ENCODE measurements around the gene KCNJ14.

Gene KCNJ14

GRCh38 chr19:48445606-48446481 is 9.5 kb upstream of the KCNJ14 start, which contains the start of gene GRWD1:
Gene GRWD1 (plus strand): TSS chr19:48445983. CDS start chr19:48446006, 23 bp downstream.
- DNase-seq, result peak; percentile 96

- DNase-seq, result no peak
Measured at GRCh38 chr19:48446579-48446978, 8.8 kb upstream of the KCNJ14 start.

- DNase-seq, result no peak
Measured at GRCh38 chr19:48448563-48448962, 6.8 kb upstream of the KCNJ14 start.

DNA sequence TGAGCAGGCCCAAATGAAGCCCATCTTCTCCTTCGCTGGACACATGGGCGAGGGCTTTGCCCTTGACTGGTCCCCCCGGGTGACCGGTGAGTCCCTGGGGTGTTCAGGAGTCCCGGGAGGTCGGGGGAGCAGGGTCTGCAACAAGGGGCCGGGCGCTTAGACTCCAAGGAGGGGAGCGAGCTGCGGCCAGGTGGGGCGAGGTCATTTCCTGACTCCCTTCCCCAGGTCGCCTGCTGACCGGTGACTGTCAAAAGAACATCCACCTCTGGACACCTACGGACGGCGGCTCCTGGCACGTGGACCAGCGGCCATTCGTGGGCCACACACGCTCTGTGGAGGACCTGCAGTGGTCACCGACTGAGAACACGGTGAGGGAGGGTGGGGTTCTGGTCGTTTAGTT is 4.9 kb upstream of the KCNJ14 start:
- DNase-seq, result no peak

DNA sequence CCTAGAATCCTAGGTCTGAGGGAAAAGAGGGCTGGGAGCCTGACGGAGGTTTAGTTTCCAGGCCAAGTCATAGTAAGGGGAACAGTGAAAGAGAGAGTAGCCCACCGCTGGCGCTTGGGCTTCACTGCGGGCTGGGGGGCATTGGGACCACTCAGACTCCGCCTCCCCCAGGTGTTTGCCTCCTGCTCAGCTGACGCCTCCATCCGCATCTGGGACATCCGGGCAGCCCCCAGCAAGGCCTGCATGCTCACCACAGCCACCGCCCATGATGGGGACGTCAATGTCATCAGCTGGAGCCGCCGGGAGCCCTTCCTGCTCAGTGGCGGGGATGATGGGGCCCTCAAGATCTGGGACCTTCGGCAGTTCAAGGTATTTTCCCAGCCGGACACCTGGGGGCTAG is 4.5 kb upstream of the KCNJ14 start:
- DNase-seq, result no peak

GRCh38 chr19:48451624-48452023 is 3.8 kb upstream of the KCNJ14 start:
- DNase-seq, result no peak

DNA sequence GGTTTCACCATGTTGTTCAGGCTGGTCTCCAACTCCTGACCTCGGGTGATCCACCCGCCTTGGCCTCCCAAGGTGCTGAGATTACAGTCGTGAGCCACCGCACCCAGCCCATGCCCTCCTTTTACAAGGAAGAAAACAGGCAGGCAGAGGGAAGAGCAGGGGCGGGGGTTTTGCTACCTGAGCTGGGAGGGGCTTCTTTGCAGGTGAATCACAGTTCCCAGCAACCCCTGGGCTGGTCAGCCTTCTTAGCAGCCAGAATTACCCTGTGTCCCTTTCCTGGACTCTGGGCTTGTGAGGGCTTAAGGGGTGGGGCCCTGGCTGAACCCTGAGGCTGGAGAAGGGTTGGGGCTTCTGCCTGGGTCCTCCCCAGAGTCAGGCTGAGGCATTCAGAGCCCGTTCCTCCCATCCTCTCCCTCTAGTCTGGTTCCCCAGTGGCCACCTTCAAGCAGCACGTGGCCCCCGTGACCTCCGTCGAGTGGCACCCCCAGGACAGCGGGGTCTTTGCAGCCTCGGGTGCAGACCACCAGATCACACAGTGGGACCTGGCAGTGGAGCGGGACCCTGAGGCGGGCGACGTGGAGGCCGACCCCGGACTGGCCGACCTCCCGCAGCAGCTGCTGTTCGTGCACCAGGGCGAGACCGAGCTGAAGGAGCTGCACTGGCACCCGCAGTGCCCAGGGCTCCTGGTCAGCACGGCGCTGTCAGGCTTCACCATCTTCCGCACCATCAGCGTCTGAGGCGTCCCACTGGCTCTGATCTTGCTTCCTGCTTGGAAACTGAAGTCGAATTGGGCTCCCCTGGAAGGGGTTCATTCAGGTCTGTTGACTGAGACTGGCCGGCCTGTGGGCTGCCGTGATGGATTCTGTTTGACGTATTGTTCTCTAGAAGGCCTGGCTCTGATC is 2.8 kb upstream of the KCNJ14 start:
- DNase-seq, result no peak

- DNase-seq, result no peak
Measured at GRCh38 chr19:48454150-48454730, 1.1 kb upstream of the KCNJ14 start.

- no peak for DNase-seq
Measured at GRCh38 chr19:48455908-48456562, 661 bp downstream of the KCNJ14 start.

- DNase-seq, result no peak
Measured at GRCh38 chr19:48456864-48457263, 1.5 kb downstream of the KCNJ14 start.

DNA sequence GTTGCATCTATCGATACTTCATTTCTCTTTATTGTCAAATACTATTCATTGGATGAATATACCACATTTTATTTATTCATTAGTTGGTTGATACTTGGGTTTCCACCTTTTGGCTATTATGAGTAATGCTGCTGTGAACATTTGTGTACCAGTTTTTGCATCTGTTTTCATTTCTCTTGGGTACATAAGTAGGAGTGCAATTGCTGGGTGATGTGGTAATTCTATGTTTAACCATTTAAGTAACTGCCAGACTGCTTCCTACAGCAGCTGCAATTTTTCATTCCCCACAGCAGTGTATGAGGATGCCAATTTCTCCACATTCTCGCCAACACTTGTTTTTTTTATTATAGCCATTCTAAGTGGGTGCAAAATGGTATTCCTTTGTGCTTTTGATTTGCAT is 2.6 kb downstream of the KCNJ14 start:
- no peak for DNase-seq

GRCh38 chr19:48461651-48461981 is 6.2 kb downstream of the KCNJ14 start:
- no peak for DNase-seq

GRCh38 chr19:48461982-48462655 is 6.7 kb downstream of the KCNJ14 start:
- DNase-seq, result no peak

DNA sequence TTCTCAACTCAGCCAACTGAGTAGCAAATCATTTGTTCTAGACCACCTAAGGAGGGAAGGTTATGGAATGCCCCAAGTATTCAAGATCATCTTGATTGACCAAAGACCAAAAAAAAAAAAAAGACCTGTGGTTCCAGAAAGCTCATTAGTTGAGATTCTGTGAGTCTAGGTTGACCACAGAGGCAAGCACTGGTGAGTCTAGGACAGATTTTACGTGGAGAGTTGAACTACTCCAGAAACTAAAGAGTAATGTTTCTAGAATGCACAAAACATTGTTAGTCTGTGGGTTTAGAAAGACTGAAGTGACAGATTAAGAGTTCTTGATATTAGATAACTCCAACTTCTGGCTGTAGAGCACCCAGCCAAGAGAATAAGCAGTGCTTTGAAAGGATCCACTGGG is 9.8 kb downstream of the KCNJ14 start:
- DNase-seq, result no peak

- no peak for DNase-seq
Measured at GRCh38 chr19:48466561-48467325, 11.4 kb downstream of the KCNJ14 start.

GRCh38 chr19:48468772-48469288 is 13.5 kb downstream of the KCNJ14 start:
- DNase-seq, result peak; percentile 100

- peak; percentile 76 for DNase-seq
Measured at GRCh38 chr19:48469289-48469881, 14.0 kb downstream of the KCNJ14 start, which contains the start of gene CYTH2. Gene CYTH2 (plus strand): TSS chr19:48469369. CDS start chr19:48469508, 139 bp downstream.

DNA sequence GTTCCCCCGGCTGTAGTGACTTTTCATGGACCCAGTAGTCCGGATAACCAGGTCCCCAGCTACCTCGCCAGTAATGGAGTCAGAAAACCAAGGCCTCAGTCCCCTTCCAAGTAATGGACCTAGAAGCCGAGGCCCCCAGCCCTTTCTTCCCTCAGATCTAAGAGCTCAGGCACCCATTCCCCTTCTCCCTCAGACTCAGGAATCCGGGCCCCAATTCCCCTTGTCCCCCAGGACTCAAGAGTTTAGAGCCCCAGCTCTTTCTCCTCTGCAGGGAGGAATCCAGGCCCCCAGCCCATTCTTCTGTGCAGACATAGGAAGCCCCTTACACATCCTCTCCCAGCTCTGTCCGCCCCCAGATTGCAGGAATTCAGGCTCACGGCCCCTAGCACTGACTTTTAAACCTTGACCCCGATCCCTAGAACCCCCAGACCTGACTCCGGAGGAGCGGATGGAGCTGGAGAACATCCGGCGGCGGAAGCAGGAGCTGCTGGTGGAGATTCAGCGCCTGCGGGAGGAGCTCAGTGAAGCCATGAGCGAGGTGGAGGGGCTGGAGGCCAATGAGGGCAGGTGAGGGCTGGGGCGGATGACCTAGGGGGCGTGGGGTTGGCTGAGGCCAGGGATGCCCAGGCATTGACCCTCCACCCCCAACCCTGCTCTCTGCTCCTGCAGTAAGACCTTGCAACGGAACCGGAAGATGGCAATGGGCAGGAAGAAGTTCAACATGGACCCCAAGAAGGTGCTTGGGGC is 14.7 kb downstream of the KCNJ14 start:
- DNase-seq, result no peak

GRCh38 chr19:48470856-48471255 is 15.5 kb downstream of the KCNJ14 start:
- no peak for DNase-seq

DNA sequence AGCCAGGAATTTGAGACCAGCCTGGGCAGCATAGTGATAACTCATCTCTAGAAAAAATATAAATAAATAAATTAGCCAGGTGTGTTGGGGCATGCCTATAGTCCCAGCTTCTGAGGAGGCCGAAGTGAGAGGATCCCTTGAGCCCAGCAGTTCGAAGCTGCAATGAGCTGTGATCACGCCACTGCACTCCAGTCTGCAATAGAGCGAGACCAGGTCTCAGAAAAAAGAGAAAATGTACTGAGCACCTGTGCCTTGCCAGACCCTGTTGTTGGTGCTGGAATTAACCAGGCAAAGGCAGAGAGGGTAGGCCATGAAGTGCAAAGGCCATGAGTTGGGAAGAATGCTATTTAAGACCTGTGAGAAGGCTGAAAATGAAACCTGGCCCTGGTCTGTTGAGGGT is 16.5 kb downstream of the KCNJ14 start:
- DNase-seq, result no peak

Data from stimulated activated CD4-positive, alpha-beta T cell treated with anti-CD3 and anti-CD28 coated beads, Interleukin-1b, Interleukin-23, amount 100 ng/mL, for 48 hours (primary cell).